ENCODE data around the gene SHANK3. TPM values are rescaled to one million over a fixed set of nuclear protein-coding genes. Genes with fewer than 3 reads are reported as not detected.
A peak's percentile ranks its signal among the peaks of the same experiment; 100 is the strongest.
"Not testable (repeated sequence)": the region's sequence is repeated elsewhere in the genome, so short reads cannot be mapped to it uniquely, and the experiment has no call there.

SHANK3 gene
- total and polyA plus RNA-seq, 7 donors, result 4.2 to 16.3 (median 9.3) TPM

- peaks cover 0 to 47% (median 0%) of the 10 kb centered on the region in 3 donors for H3K27me3 ChIP-seq (ENCODE audit: insufficient read depth in 3 of 3, low read length in 2 of 3)
- WGBS, 3 donors, result 53 to 58% (median 58%) methylated on average over 23 of the region's 23 CpGs
- H3K4me1 ChIP-seq, result no peaks in the 10 kb centered on the region
- H3K9me3 ChIP-seq, result no peaks in the 10 kb centered on the region
- ATAC-seq, result peak in 3 of 4 donors; percentile 59 to 73 (median 65)
- H3K36me3 ChIP-seq (ENCODE audit: insufficient read depth in 1 of 2, low read depth in 1 of 2), result no peaks in the 10 kb centered on the region
- H3K4me3 ChIP-seq, result no peak overlapping the region
- intact Hi-C loops (cut with DNase I), result no loop called here
- no peak for TF ChIP-seq CTCF (IDR thresholded peaks at IDR 0.05)
- H3K27ac ChIP-seq, result peak overlapping the region; percentile 60
- peak; percentile 37 to 63 for DNase-seq
Measured at GRCh38 chr22:50656122-50657070, 16.2 kb upstream of the SHANK3 start.

GRCh38 chr22:50657925-50658324 lies 14.7 kb upstream of the SHANK3 start:
- no peaks in the 10 kb centered on the region for H3K36me3 ChIP-seq (ENCODE audit: insufficient read depth in 1 of 2, low read depth in 1 of 2)
- 51 to 63% (median 59%) methylated on average over 4 of the region's 4 CpGs for WGBS, 3 donors
- peaks cover 0 to 47% (median 0%) of the 10 kb centered on the region in 3 donors for H3K27me3 ChIP-seq (ENCODE audit: insufficient read depth in 3 of 3, low read length in 2 of 3)
- no peak overlapping the region for H3K4me3 ChIP-seq
- no peaks in the 10 kb centered on the region for H3K9me3 ChIP-seq
- intact Hi-C loops (cut with DNase I), result no loop called here
- no peaks in the 10 kb centered on the region for H3K4me1 ChIP-seq
- no peak for DNase-seq
- TF ChIP-seq CTCF (IDR thresholded peaks at IDR 0.05), result no peak
- peak in 2 of 4 donors; percentile 26 to 44 for ATAC-seq
- H3K27ac ChIP-seq, result no peak overlapping the region

GRCh38 chr22:50659711-50660110 lies 12.9 kb upstream of the SHANK3 start:
- 82 to 88% (median 82%) methylated on average over 7 of the region's 7 CpGs for WGBS, 3 donors
- H3K4me3 ChIP-seq; ATAC-seq; H3K4me1 ChIP-seq; H3K27ac ChIP-seq; H3K36me3 ChIP-seq (ENCODE audit: insufficient read depth in 1 of 2, low read depth in 1 of 2); H3K9me3 ChIP-seq; intact Hi-C loops (cut with DNase I); DNase-seq: not testable (repeated sequence)
- H3K27me3 ChIP-seq (ENCODE audit: insufficient read depth in 3 of 3, low read length in 2 of 3), result peaks cover 0 to 35% (median 0%) of the 10 kb centered on the region in 3 donors

GRCh38 chr22:50660306-50660705 lies 12.3 kb upstream of the SHANK3 start:
- Histone ChIP-seq H3K4me1 (no peaks in the 10 kb centered on the region), H3K27me3 (ENCODE audit: insufficient read depth in 3 of 3, low read length in 2 of 3) (peaks cover 0 to 34% (median 0%) of the 10 kb centered on the region in 3 donors), H3K36me3 (ENCODE audit: insufficient read depth in 1 of 2, low read depth in 1 of 2) (no peaks in the 10 kb centered on the region), H3K27ac (no peak overlapping the region), H3K4me3 (no peak overlapping the region), H3K9me3 (no peaks in the 10 kb centered on the region)
- ATAC-seq (no peak), DNase-seq (no peak)
- intact Hi-C loops (cut with DNase I), result no loop called here
- TF ChIP-seq CTCF (IDR thresholded peaks at IDR 0.05), result no peak

GRCh38 chr22:50665212-50665611 lies 7.4 kb upstream of the SHANK3 start:
- no peak for TF ChIP-seq CTCF (IDR thresholded peaks at IDR 0.05)
- H3K27me3 ChIP-seq (ENCODE audit: insufficient read depth in 3 of 3, low read length in 2 of 3), result peaks cover 0 to 24% (median 0%) of the 10 kb centered on the region in 3 donors
- intact Hi-C loops (cut with DNase I), result no loop called here
- ATAC-seq, result no peak
- no peaks in the 10 kb centered on the region for H3K4me1 ChIP-seq
- DNase-seq, result no peak
- no peaks in the 10 kb centered on the region for H3K36me3 ChIP-seq (ENCODE audit: insufficient read depth in 1 of 2, low read depth in 1 of 2)
- no peak overlapping the region for H3K27ac ChIP-seq
- no peaks in the 10 kb centered on the region for H3K9me3 ChIP-seq
- WGBS, 3 donors, result 85 to 97% (median 91%) methylated on average over 12 of the region's 12 CpGs
- H3K4me3 ChIP-seq, result no peak overlapping the region

All from psoas muscle (tissue), 8 donors.